Thoracic aorta (tissue), 2 donors: ENCODE results near the gene CLDN24. TPM values are rescaled to one million over a fixed set of nuclear protein-coding genes. Genes with fewer than 3 reads are reported as not detected.

ENCODE experiments used
- ATAC-seq: fragments of 150-250 bp; one replicate; pipeline ENCODE4 v1.8.0; 2017; ENCODE audit warnings: low read depth; ENCODE audit not compliant: insufficient number of reproducible peaks, low FRiP score
- DNase-seq: peaks from one replicate; pipeline ENCODE4 v3.0.0-alpha.2; 2020; ENCODE audit warnings: low spot score
- H3K27ac ChIP-seq, 2 donors: fragments of 200-600 bp; sonication (generic); 1 replicate in 1 of 2; 2 replicates in 1 of 2; pipeline ENCODE4 v1.5.1; 2016; ENCODE audit warnings: mild to moderate bottlenecking in 2 of 2, moderate library complexity in 2 of 2
- H3K27me3 ChIP-seq: fragments of 200-600 bp; sonication (generic); replicated peaks from 2 replicates; pipeline ENCODE4 v1.6.0; 2016; ENCODE audit warnings: mild to moderate bottlenecking; ENCODE audit not compliant: insufficient read depth
- H3K36me3 ChIP-seq: fragments of 200-600 bp; sonication (generic); one replicate; pipeline ENCODE4 v1.5.1; 2016
- H3K4me1 ChIP-seq, 2 donors: fragments of 200-600 bp; sonication (generic); 1 replicate in 1 of 2; 2 replicates in 1 of 2; pipeline versions ENCODE4 v1.5.1 to v1.6.0; 2016; ENCODE audit warnings: low read depth in 2 of 2, mild to moderate bottlenecking in 1 of 2; ENCODE audit not compliant: control insufficient read depth in 1 of 2
- H3K4me3 ChIP-seq: fragments of 200-600 bp; sonication (generic); 2 replicates; pipeline ENCODE4 v1.5.1; 2016; ENCODE audit warnings: mild to moderate bottlenecking
- H3K9me3 ChIP-seq: fragments of 200-600 bp; sonication (generic); 2 replicates; pipeline ENCODE4 v1.5.1; 2016
- CTCF ChIP-seq: fragments of 200-600 bp; sonication (generic); IDR thresholded peaks from one replicate; pipeline ENCODE4 v1.5.1; 2019; ENCODE audit warnings: antibody characterized with exemption
- total RNA-seq, 2 donors: library from RNA; depleted of rRNA; stranded (reverse); fragments of >200 nt; gene quantifications; one replicate each; pipeline versions ENCODE4 v1.1.0 to v1.2.3, GENCODE V29; 2016

Gene CLDN24
- total RNA-seq, 2 donors from 2014 or later, result not detected

GRCh38 chr4:183332447-183332846 is 10.2 kb upstream of the CLDN24 start:
- Histone ChIP-seq H3K4me1 (peaks cover 0 to 5% of the 10 kb centered on the region in 2 donors), H3K27ac (no peak overlapping the region), H3K36me3 (no peaks in the 10 kb centered on the region), H3K9me3 (no peaks in the 10 kb centered on the region), H3K4me3 (no peak overlapping the region), H3K27me3 (no peaks in the 10 kb centered on the region)
- TF ChIP-seq CTCF, result no peak
- DNase-seq (no peak), ATAC-seq (no peak)

- peaks cover 0 to 5% of the 10 kb centered on the region in 2 donors for H3K4me1 ChIP-seq
- H3K36me3 ChIP-seq, result no peaks in the 10 kb centered on the region
- no peaks in the 10 kb centered on the region for H3K27me3 ChIP-seq
- no peak for TF ChIP-seq CTCF
- no peak overlapping the region for H3K4me3 ChIP-seq
- ATAC-seq (no peak), DNase-seq (no peak)
- no peaks in the 10 kb centered on the region for H3K9me3 ChIP-seq
- no peak overlapping the region for H3K27ac ChIP-seq
These were observed 8.6 kb upstream of the CLDN24 start for GRCh38 chr4:183330841-183331240.

GRCh38 chr4:183329954-183330742 is 7.9 kb upstream of the CLDN24 start:
- ATAC-seq (no peak), DNase-seq (no peak)
- Histone ChIP-seq H3K27me3 (no peaks in the 10 kb centered on the region), H3K4me1 (no peaks in the 10 kb centered on the region), H3K36me3 (no peaks in the 10 kb centered on the region), H3K4me3 (no peak overlapping the region), H3K27ac (no peak overlapping the region), H3K9me3 (no peaks in the 10 kb centered on the region)
- TF ChIP-seq CTCF, result no peak

- H3K4me1 ChIP-seq, result no peaks in the 10 kb centered on the region
- H3K27me3 ChIP-seq, result no peaks in the 10 kb centered on the region
- no peak for DNase-seq
- H3K36me3 ChIP-seq, result no peaks in the 10 kb centered on the region
- no peak overlapping the region for H3K27ac ChIP-seq
- TF ChIP-seq CTCF, result no peak
- H3K9me3 ChIP-seq, result no peaks in the 10 kb centered on the region
- no peak for ATAC-seq
- no peak overlapping the region for H3K4me3 ChIP-seq
These were observed 7.0 kb upstream of the CLDN24 start for GRCh38 chr4:183329244-183329643.

GRCh38 chr4:183328832-183329231 is 6.6 kb upstream of the CLDN24 start:
- ATAC-seq (no peak), DNase-seq (no peak)
- no peaks in the 10 kb centered on the region for H3K27me3 ChIP-seq
- no peaks in the 10 kb centered on the region for H3K36me3 ChIP-seq
- no peak overlapping the region for H3K27ac ChIP-seq
- H3K4me1 ChIP-seq, result no peaks in the 10 kb centered on the region
- TF ChIP-seq CTCF, result no peak
- H3K4me3 ChIP-seq, result no peak overlapping the region
- no peaks in the 10 kb centered on the region for H3K9me3 ChIP-seq
